SK-N-MC (cell line): ENCODE measurements around the gene SLC36A3.
"Not testable (repeated sequence)": the region's sequence is repeated elsewhere in the genome, so short reads cannot be mapped to it uniquely, and the experiment has no call there.

Experiments
- EZH2 ChIP-seq: fragments of 200-600 bp; sonication (generic); IDR thresholded peaks from one replicate; pipeline ENCODE4 v1.6.1; 2017; ENCODE audit warnings: antibody characterized with exemption
- POLR2AphosphoS5 ChIP-seq: IDR thresholded peaks from 2 replicates; pipeline ENCODE4 v1.6.1; 2012; ENCODE audit warnings: mild to moderate bottlenecking, low read depth, low read length, borderline replicate concordance

DNA sequence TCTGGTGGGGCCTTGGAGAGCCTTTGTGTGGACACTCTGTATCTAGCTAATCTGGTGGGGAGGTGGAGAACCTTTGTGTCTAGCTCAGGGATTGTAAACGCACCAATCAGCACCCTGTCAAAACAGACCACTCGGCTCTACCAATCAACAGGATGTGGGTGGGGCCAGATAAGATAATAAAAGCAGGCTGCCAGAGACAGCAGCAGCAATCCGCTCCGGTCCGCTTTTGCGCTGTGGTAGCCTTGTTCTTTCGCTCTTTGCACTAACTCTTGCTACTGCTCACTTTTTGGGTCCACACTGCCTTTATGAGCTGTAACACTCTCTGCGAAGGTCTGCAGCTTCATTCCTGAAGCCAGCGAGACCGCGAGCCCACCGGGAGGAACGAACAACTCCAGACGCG, 6.3 kb upstream of the SLC36A3 start:
- TF ChIP-seq EZH2, POLR2AphosphoS5: not testable (repeated sequence)
